ENCODE results near the gene ATP5F1D. TPM values are rescaled to one million over a fixed set of nuclear protein-coding genes. Genes with fewer than 3 reads are reported as not detected.
A peak's percentile ranks its signal among the peaks of the same experiment; 100 is the strongest.
"Not testable (repeated sequence)": the region's sequence is repeated elsewhere in the genome, so short reads cannot be mapped to it uniquely, and the experiment has no call there.

ATP5F1D gene
- 100 to 1,000 TPM; 341 to 530 TPM for total RNA-seq
- long read RNA-seq, transcript ATP5F1D-205 (4 exons, 1,144 nt), result minor isoform, 8 of 581 reads
- long read RNA-seq, transcript ATP5F1D-201 (4 exons, 997 nt), result minor isoform, 128 of 581 reads
- long read RNA-seq, transcript ATP5F1D-202 (5 exons, 704 nt), result major isoform, 434 of 581 reads
- long read RNA-seq, partial matches to known transcripts, result 3 of 581 reads
- long read RNA-seq, other reads (novel, unspliced or antisense), result 2 of 581 reads

GRCh38 chr19:1241417-1242095 lies at the start of gene ATP5F1D:
Gene ATP5F1D (plus strand): TSS chr19:1241751. CDS start chr19:1241851, 100 bp downstream.
- intact Hi-C loops (cut with DNase I, micrococcal nuclease), result no loop called here
- ATAC-seq (peak; percentile 62), DNase-seq (peak; percentile 95 to 96)

- no peak for ATAC-seq
- no peak for DNase-seq
- intact Hi-C loops (cut with DNase I, micrococcal nuclease), result no loop called here
Measured at GRCh38 chr19:1199531-1199930, 42.0 kb upstream of the ATP5F1D start.

GRCh38 chr19:1200614-1201013 lies 40.9 kb upstream of the ATP5F1D start:
- DNase-seq; ATAC-seq; intact Hi-C loops (cut with DNase I, micrococcal nuclease): not testable (repeated sequence)

- ATAC-seq, result peak; percentile 75
- peak; percentile 98 to 99 for DNase-seq
- intact Hi-C loops (cut with DNase I, micrococcal nuclease), result no loop called here
Measured at GRCh38 chr19:1205114-1206099, 36.1 kb upstream of the ATP5F1D start, which contains the start of gene STK11. Gene STK11 (plus strand): TSS chr19:1205778. CDS start chr19:1206914, 1,136 bp downstream.

- ATAC-seq, result no peak
- intact Hi-C loops (cut with DNase I, micrococcal nuclease), result no loop called here
- DNase-seq, result peak in 1 of 2 donors; percentile 50
Measured at GRCh38 chr19:1206150-1206863, 35.2 kb upstream of the ATP5F1D start.

GRCh38 chr19:1206864-1207450 lies 34.6 kb upstream of the ATP5F1D start:
- intact Hi-C loops (cut with DNase I, micrococcal nuclease), result no loop called here
- DNase-seq (peak in 1 of 2 donors; percentile 64), ATAC-seq (peak; percentile 15)

GRCh38 chr19:1208830-1209229 lies 32.7 kb upstream of the ATP5F1D start:
- intact Hi-C loops (cut with DNase I, micrococcal nuclease), result not testable (repeated sequence)
- ATAC-seq, result peak; percentile 66
- peak; percentile 76 to 91 for DNase-seq

GRCh38 chr19:1210227-1210538 lies 31.4 kb upstream of the ATP5F1D start:
- ATAC-seq, result no peak
- no peak for DNase-seq
- intact Hi-C loops (cut with DNase I, micrococcal nuclease), result no loop called here

- DNase-seq (no peak), ATAC-seq (no peak)
- intact Hi-C loops (cut with DNase I, micrococcal nuclease), result no loop called here
Measured at GRCh38 chr19:1211494-1212234, 29.9 kb upstream of the ATP5F1D start.

GRCh38 chr19:1213391-1214286 lies 27.9 kb upstream of the ATP5F1D start:
- intact Hi-C loops (cut with DNase I, micrococcal nuclease), result no loop called here
- peak; percentile 75 to 82 for DNase-seq
- ATAC-seq, result peak; percentile 80

GRCh38 chr19:1214299-1214861 lies 27.2 kb upstream of the ATP5F1D start:
- ATAC-seq (peak; percentile 1), DNase-seq (peak in 1 of 2 donors; percentile 25)
- intact Hi-C loops (cut with DNase I, micrococcal nuclease), result no loop called here

GRCh38 chr19:1214862-1215731 lies 26.5 kb upstream of the ATP5F1D start:
- intact Hi-C loops (cut with DNase I, micrococcal nuclease), result no loop called here
- DNase-seq (peak; percentile 27 to 29), ATAC-seq (no peak)

GRCh38 chr19:1216756-1217155 lies 24.8 kb upstream of the ATP5F1D start:
- ATAC-seq (no peak), DNase-seq (no peak)
- intact Hi-C loops (cut with DNase I, micrococcal nuclease), result no loop called here

GRCh38 chr19:1217366-1217765 lies 24.2 kb upstream of the ATP5F1D start:
- intact Hi-C loops (cut with DNase I, micrococcal nuclease), result no loop called here
- ATAC-seq (no peak), DNase-seq (no peak)

GRCh38 chr19:1218751-1219567 lies 22.6 kb upstream of the ATP5F1D start:
- DNase-seq (no peak), ATAC-seq (no peak)
- intact Hi-C loops (cut with DNase I, micrococcal nuclease), result no loop called here

Data from left colon (tissue), 2 donors.